ENCODE data around the gene ADGRB2.

The ADGRB2 gene

GRCh38 chr1:31681415-31681814 is 82.7 kb downstream of the ADGRB2 start:
- DNase-seq (ENCODE audit: low read depth, low spot score): no peak

GRCh38 chr1:31679676-31680230 is 84.4 kb downstream of the ADGRB2 start:
- DNase-seq (ENCODE audit: low read depth, low spot score): no peak

DNA sequence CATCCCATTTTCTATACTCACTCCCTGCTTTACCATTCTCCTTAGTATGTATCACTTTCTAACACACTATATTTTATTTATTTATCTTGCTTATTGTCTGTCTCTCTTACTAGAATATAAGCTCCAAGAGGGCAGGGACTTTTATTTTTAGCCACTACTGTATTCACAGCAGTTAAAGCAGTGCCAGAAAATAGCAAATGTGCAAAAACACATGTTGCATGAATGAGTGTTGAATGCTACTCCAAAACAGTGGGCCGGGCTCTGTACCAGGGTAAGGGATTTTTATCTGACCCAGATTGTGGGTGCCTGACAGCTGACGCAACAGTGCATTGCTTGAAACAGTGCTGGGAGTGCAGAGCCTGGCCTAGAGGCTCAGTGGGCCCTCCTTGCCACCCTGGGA is 85.0 kb downstream of the ADGRB2 start:
- no peak for DNase-seq (ENCODE audit: low read depth, low spot score)

DNA sequence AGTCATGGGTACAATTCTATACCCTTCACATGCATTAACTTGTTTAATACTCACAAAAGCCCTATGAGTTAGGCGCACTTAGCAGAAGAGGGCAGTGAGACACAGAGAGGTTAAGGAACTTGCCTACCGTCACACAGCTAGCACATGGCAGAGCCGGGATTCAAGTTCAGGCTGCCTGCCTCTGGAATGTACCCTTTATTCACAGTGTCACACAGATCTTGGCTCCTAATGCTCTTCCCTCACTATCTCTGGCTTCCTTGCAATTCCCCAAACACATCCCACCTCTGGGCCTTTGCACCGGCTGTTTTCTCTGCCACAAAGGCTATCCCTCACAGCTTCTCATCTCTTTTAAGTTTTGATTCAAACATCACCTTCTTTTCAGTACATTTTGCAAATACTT is 85.5 kb downstream of the ADGRB2 start:
- no peak for DNase-seq (ENCODE audit: low read depth, low spot score)

GRCh38 chr1:31677949-31678348 is 86.2 kb downstream of the ADGRB2 start:
- DNase-seq (ENCODE audit: low read depth, low spot score): no peak

- DNase-seq (ENCODE audit: low read depth, low spot score): no peak
These were observed 86.7 kb downstream of the ADGRB2 start for GRCh38 chr1:31677401-31677800.
